Kidney glomerular epithelial cell (primary cell): ENCODE measurements around the gene SLC25A15.
"Not testable (repeated sequence)": the region's sequence is repeated elsewhere in the genome, so short reads cannot be mapped to it uniquely, and the experiment has no call there.

Source experiments
- DNase-seq: peaks from one replicate; lab custom pipeline; 2025; lab: John Stamatoyannopoulos, UW

SLC25A15 gene

GRCh38 chr13:40781717-40782116, 7.7 kb upstream of the SLC25A15 start:
- DNase-seq, result no peak

- not testable (repeated sequence) for DNase-seq
Measured at GRCh38 chr13:40782971-40783370, 6.4 kb upstream of the SLC25A15 start.

DNA sequence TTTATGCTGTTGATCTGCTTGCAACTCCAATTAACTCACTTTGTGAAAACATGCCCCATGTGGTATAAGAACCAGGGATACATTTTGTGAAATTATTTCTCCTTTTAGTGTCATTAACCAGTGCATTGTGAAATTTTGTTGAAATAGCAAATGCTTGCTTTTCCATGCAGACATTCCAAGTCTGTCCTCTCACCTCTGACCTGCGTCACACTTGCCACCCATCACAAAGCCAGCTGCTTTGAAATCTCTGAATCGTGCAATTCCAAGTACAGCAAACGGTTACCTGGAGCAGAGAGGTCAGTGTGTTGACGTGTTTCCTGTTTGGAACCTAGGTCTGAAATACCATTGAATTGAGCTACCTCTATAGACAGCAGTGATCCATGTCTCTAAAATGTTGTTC, 4.9 kb upstream of the SLC25A15 start:
- DNase-seq, result no peak

DNA sequence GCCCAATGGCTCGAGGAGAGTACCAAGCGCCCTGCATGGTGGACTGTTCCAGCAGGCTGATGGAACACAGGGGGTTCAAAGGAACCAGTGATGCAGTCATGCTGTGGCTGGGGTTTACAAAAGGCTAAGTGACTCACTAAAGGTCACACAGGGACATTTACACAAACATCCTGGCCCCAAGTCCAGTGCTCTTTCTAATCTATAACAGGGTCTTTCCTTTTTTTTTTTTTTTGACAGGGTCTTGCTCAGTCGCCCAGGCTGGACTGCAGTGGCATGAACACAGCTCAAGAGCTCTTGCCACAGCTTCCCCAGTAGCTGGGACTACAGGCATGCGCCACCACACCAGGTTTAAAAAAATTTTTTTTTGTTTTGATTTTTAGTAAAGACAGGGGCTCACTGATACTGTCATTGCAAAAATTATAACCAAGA, 2.8 kb upstream of the SLC25A15 start:
- peak; percentile 3 for DNase-seq

DNA sequence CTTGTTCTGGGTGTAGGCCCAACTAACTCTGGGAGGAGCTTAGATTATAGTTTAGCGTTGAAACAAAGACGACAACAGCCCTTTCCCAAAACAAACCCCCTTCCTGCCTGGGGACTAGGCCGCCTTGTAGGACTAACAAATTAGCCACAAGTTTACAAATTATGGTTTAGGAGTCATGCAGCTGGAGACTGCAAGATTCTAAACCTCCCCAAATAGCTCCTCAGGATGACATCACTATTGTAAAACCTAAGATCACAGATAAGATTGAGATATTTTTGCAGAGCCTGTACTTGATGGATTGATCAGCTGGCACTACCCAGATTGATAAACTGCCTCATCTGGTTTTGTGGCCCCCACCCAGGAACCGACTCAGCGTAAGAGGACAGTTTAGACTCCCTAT, 2.3 kb upstream of the SLC25A15 start:
- DNase-seq, result no peak

GRCh38 chr13:40788540-40789274, 704 bp upstream of the SLC25A15 start:
- not testable (repeated sequence) for DNase-seq

GRCh38 chr13:40790154-40790616, 774 bp downstream of the SLC25A15 start:
- DNase-seq, result no peak

- no peak for DNase-seq
Measured at GRCh38 chr13:40792284-40793051, 3.1 kb downstream of the SLC25A15 start.

- no peak for DNase-seq
Measured at GRCh38 chr13:40793339-40793738, 3.9 kb downstream of the SLC25A15 start.

GRCh38 chr13:40794414-40795368, 5.3 kb downstream of the SLC25A15 start:
- no peak for DNase-seq

DNA sequence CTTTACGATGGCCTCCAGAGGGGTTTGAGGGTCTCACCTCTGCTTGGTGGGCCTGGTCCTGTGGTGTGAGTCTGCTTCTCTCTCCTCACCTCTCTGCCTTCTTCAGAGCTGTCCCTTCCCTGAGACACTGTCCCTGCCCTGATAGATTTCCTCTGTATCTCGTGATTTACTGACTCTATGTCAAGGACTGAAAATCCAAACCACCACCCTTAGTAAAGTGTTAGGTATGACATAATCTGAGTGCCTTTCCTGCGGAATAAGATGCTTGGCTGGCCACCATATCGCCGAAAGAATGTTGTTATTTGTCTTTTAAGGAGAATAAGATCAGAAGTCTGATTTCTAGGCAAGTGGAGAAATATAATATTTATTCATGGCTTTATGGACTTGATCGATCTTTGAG, 7.2 kb downstream of the SLC25A15 start:
- no peak for DNase-seq

DNA sequence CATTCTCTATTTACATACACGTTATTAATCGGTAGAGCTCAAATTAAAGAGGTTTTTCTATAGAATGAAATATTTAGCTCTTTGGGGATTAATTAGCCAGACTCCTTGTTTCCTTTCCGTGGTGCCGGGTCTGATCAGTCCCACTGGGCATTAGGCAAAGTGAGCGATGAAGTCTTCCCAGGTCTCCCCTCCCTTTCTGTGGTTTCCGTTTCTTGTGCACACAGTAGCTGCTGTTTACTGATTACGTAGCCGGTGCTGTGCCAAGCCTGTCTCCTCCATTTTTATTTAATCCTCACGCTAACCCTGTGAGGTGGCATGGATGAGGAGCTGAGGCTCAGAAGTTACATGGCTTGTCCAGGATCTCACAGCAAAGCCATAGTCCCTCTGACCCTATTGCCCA, 9.0 kb downstream of the SLC25A15 start:
- DNase-seq, result no peak

DNA sequence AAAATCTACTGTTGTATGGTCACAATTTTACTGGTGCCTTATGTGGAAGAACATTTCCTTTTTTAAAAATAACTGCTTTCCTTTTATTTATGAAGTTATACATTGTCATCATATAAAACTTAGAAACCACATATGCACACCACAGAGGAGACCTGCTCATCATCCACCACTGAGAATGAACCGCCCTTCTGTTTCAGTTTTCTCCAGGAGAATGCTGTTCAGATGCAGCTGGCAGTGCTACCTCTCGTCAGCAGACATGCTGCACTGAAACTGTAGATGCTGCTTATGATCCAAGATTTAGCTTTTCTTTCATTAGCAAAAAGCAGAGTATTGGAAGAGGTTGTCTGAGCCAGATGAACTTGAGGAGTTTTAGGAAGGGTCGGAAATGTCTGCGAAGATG, 10.1 kb downstream of the SLC25A15 start:
- no peak for DNase-seq

- no peak for DNase-seq
Measured at GRCh38 chr13:40800559-40800958, 11.1 kb downstream of the SLC25A15 start.

DNA sequence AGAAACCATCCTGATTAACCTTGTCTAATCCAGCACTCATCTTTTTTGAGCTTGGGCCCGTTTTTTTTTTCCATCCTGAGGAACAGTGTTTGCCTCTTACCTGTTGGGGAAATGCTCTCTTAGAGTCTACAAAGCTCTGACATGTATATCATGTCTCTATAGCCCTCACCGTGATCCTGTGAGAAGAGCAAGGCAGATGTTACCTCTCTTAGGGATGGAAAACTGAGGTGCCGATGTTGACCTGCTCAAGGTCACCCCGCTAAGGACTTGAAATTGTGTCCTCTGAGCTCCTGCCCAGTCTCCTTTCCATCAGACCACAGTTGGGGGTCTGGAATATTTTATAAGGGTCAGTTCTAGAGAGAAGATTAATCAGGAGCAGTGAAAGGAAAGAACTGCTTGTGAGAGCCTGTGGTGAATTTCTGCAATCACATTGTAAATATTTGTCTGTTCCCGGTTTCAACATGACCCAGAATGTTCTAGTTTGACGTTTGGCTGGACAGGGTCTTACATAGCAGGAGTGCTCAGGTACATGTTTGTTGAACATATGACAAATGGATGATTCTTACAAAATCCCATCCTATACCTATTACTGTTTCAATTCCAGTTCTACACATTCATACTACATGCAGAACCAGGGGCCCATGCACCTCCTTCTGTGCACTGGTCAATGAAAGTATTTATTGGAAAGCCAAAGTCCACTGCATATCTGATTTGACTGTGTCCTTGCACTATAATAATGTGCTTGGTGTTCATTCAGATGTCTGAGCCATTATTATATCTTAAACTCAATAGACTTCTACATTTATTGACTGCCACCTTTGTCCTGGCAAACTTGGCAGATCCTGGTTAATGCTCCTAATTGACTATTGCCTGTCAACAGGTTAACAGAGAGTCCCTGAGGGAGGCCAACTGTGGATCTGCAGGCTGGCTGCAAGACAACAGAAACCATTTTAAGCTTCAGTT, 12.1 kb downstream of the SLC25A15 start:
- no peak for DNase-seq

DNA sequence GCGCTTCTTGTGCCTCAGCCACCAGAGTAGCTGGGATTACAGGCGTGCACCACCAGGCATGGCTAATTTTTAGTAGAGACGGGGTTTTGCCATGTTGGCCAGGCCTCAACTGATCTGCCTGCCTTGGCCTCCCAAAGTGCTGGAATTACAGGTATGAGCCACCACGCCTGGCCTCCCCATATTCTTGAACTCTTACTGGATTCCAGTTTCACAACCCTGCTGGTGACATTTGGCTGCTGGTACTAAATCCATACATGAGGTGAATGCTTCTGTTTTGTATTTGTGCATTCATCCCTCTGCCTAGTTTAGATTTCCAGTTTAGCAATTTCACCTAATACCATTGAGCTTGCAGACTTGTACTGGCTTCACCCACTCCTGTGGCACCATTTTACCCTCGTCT, 13.9 kb downstream of the SLC25A15 start:
- DNase-seq, result no peak

- no peak for DNase-seq
Measured at GRCh38 chr13:40806241-40806640, 16.8 kb downstream of the SLC25A15 start.

GRCh38 chr13:40809471-40809870, 20.1 kb downstream of the SLC25A15 start:
- DNase-seq, result no peak

GRCh38 chr13:40812102-40812501, 22.7 kb downstream of the SLC25A15 start:
- no peak for DNase-seq

GRCh38 chr13:40812724-40813445, 23.5 kb downstream of the SLC25A15 start:
- DNase-seq, result peak; percentile 7
